SU-DHL-6 (cell line): ENCODE results near the gene PDE4D.

Source experiments
- H2AFZ ChIP-seq: fragments of 200-600 bp; sonication (generic); 2 replicates; pipeline ENCODE4 v1.6.1; 2014; ENCODE audit warnings: low read depth, mild to moderate bottlenecking, moderate library complexity, mixed read lengths, antibody characterized with exemption, low read length; ENCODE audit not compliant: severe bottlenecking
- H3F3A ChIP-seq: fragments of 200-600 bp; shearing (Covaris generic); 2 replicates; pipeline ENCODE4 v1.6.0; 2016; ENCODE audit warnings: antibody characterized with exemption, mild to moderate bottlenecking; ENCODE audit not compliant: insufficient read depth
- H3K27ac ChIP-seq: fragments of 200-600 bp; sonication (generic); 2 replicates; pipeline ENCODE4 v1.5.1; 2016; ENCODE audit warnings: low read depth, mild to moderate bottlenecking, low read length, moderate library complexity, mixed read lengths
- H3K27me3 ChIP-seq: fragments of 200-600 bp; sonication (generic), shearing (Covaris generic); 2 replicates; pipeline ENCODE4 v1.6.0; 2014; ENCODE audit warnings: mild to moderate bottlenecking, low read length
- H3K36me3 ChIP-seq: fragments of 200-600 bp; sonication (generic); 2 replicates; pipeline ENCODE4 v1.6.1; 2014; ENCODE audit warnings: mild to moderate bottlenecking, low read length, mixed read lengths
- H3K4me2 ChIP-seq: fragments of 300-600, 200-600 bp; shearing (Covaris generic), sonication (generic); 2 replicates; pipeline ENCODE4 v1.6.0; 2014; ENCODE audit warnings: low read length, low read depth, mild to moderate bottlenecking; ENCODE audit not compliant: poor library complexity, severe bottlenecking
- H3K4me3 ChIP-seq: fragments of 200-600 bp; sonication (generic); 2 replicates; pipeline ENCODE4 v1.5.1; 2014; ENCODE audit warnings: antibody characterized with exemption, low read length, mild to moderate bottlenecking, mixed read lengths; ENCODE audit not compliant: insufficient read depth, poor library complexity, severe bottlenecking
- H3K79me2 ChIP-seq: fragments of 200-600 bp; sonication (generic); 2 replicates; pipeline ENCODE4 v1.6.1; 2014; ENCODE audit warnings: mild to moderate bottlenecking, low read length, moderate library complexity; ENCODE audit not compliant: insufficient read depth
- H3K9ac ChIP-seq: fragments of 200-600 bp; sonication (generic); 2 replicates; pipeline ENCODE4 v1.7.0; 2014; ENCODE audit warnings: mild to moderate bottlenecking, low read length
- H3K9me2 ChIP-seq: fragments of 200-600 bp; sonication (generic); replicated peaks from 2 replicates; pipeline ENCODE4 v1.6.1; 2014; ENCODE audit warnings: low read length; ENCODE audit not compliant: insufficient read depth
- H3K9me3 ChIP-seq: fragments of 200-600 bp; sonication (generic); 2 replicates; pipeline ENCODE4 v1.6.1; 2014; ENCODE audit warnings: low read length, mixed read lengths; ENCODE audit not compliant: insufficient read depth
- H4K20me1 ChIP-seq: fragments of 200-600 bp; sonication (generic); 2 replicates; pipeline ENCODE4 v1.6.1; 2014; ENCODE audit warnings: low read depth, mild to moderate bottlenecking, antibody characterized with exemption, low read length, moderate library complexity, mixed read lengths
- CTCF ChIP-seq: fragments of 200-600 bp; sonication (generic); IDR thresholded peaks from one replicate; pipeline ENCODE4 v1.5.1; 2017; ENCODE audit warnings: antibody characterized with exemption, mild to moderate bottlenecking, low read length, moderate library complexity; ENCODE audit not compliant: insufficient read depth, poor library complexity, severe bottlenecking
- EZH2phosphoT487 ChIP-seq: fragments of 200-600 bp; sonication (generic), shearing (Covaris generic); conservative IDR thresholded peaks from 2 replicates; pipeline ENCODE4 v1.6.1; 2018; ENCODE audit warnings: mild to moderate bottlenecking, antibody characterized with exemption, low read length, moderate library complexity, mixed read lengths

PDE4D gene

GRCh38 chr5:59260973-59261372 lies 632.6 kb downstream of the PDE4D start:
- Histone ChIP-seq H3K27ac (no peak overlapping the region), H4K20me1 (no peaks in the 10 kb centered on the region), H3K9me2 (no peaks in the 10 kb centered on the region), H3K79me2 (no peaks in the 10 kb centered on the region), H3K27me3 (no peaks in the 10 kb centered on the region), H3K4me2 (no peak overlapping the region), H3F3A (no peaks in the 10 kb centered on the region), H2AFZ (no peak overlapping the region), H3K36me3 (no peaks in the 10 kb centered on the region), H3K9me3 (no peaks in the 10 kb centered on the region), H3K4me3 (no peak overlapping the region), H3K9ac (no peak overlapping the region)
- TF ChIP-seq EZH2phosphoT487 (no peak), CTCF (no peak)

GRCh38 chr5:59260200-59260599 lies 633.3 kb downstream of the PDE4D start:
- Histone ChIP-seq H3K9me3 (no peaks in the 10 kb centered on the region), H2AFZ (no peak overlapping the region), H3K9ac (no peak overlapping the region), H3K36me3 (no peaks in the 10 kb centered on the region), H3K79me2 (no peaks in the 10 kb centered on the region), H3K4me2 (no peak overlapping the region), H3K9me2 (no peaks in the 10 kb centered on the region), H3K4me3 (no peak overlapping the region), H3K27ac (no peak overlapping the region), H3K27me3 (no peaks in the 10 kb centered on the region), H3F3A (no peaks in the 10 kb centered on the region), H4K20me1 (no peaks in the 10 kb centered on the region)
- TF ChIP-seq EZH2phosphoT487, result no peak

GRCh38 chr5:59259237-59259636 lies 634.3 kb downstream of the PDE4D start:
- H3K9me2 ChIP-seq, result no peaks in the 10 kb centered on the region
- H3K4me3 ChIP-seq, result no peak overlapping the region
- no peaks in the 10 kb centered on the region for H3F3A ChIP-seq
- TF ChIP-seq CTCF (no peak), EZH2phosphoT487 (no peak)
- no peak overlapping the region for H3K27ac ChIP-seq
- H3K4me2 ChIP-seq, result no peak overlapping the region
- H3K9me3 ChIP-seq, result no peaks in the 10 kb centered on the region
- H3K79me2 ChIP-seq, result no peaks in the 10 kb centered on the region
- no peak overlapping the region for H2AFZ ChIP-seq
- H3K9ac ChIP-seq, result no peak overlapping the region
- H3K27me3 ChIP-seq, result no peaks in the 10 kb centered on the region
- no peaks in the 10 kb centered on the region for H3K36me3 ChIP-seq
- H4K20me1 ChIP-seq, result no peaks in the 10 kb centered on the region

GRCh38 chr5:59257488-59258400 lies 635.8 kb downstream of the PDE4D start:
- Histone ChIP-seq H3K9ac (no peak overlapping the region), H3K79me2 (no peaks in the 10 kb centered on the region), H3K27ac (no peak overlapping the region), H4K20me1 (no peaks in the 10 kb centered on the region), H3F3A (no peaks in the 10 kb centered on the region), H2AFZ (no peak overlapping the region), H3K9me3 (no peaks in the 10 kb centered on the region), H3K9me2 (no peaks in the 10 kb centered on the region), H3K4me2 (no peak overlapping the region), H3K27me3 (no peaks in the 10 kb centered on the region), H3K4me3 (no peak overlapping the region), H3K36me3 (no peaks in the 10 kb centered on the region)
- TF ChIP-seq EZH2phosphoT487, result no peak
- TF ChIP-seq CTCF, result no peak
